Thyroid gland (tissue), 4 donors: ENCODE data around the gene PMF1. TPM values are rescaled to one million over a fixed set of nuclear protein-coding genes. Genes with fewer than 3 reads are reported as not detected.

Experiments used
- DNase-seq, 2 donors: peaks; one replicate each; pipeline ENCODE4 v3.0.0-alpha.2; 2019
- H3K27ac ChIP-seq, 3 donors: fragments of 200-600 bp; sonication (generic); 1 replicate in 2 of 3; 2 replicates in 1 of 3; pipeline ENCODE4 v1.5.1; 2016 to 2019; ENCODE audit warnings: mild to moderate bottlenecking in 1 of 3, moderate library complexity in 1 of 3
- H3K27me3 ChIP-seq: fragments of 200-600 bp; sonication (generic); one replicate; pipeline ENCODE4 v1.5.1; 2019
- H3K36me3 ChIP-seq, 2 donors: fragments of 200-600 bp; sonication (generic); one replicate each; pipeline ENCODE4 v1.5.1; 2016 to 2019
- H3K4me1 ChIP-seq, 2 donors: fragments of 200-600 bp; sonication (generic); one replicate each; pipeline ENCODE4 v1.5.1; 2017 to 2019
- H3K4me3 ChIP-seq, 3 donors: fragments of 200-600 bp; sonication (generic); replicated peaks in 1 of 3; 1 replicate in 2 of 3; 2 replicates in 1 of 3; pipeline ENCODE4 v1.5.1; 2016; ENCODE audit warnings: mild to moderate bottlenecking in 1 of 3
- H3K9me3 ChIP-seq: fragments of 200-600 bp; sonication (generic); one replicate; pipeline ENCODE4 v1.5.1; 2017
- CTCF ChIP-seq, 6 experiments: fragments of 200-600 bp in 3 of 6; fragments of 450-650 bp in 3 of 6; sonication (generic) in 3 of 6; IDR thresholded peaks; one replicate each; pipeline ENCODE4 v1.5.1; 2016 to 2019; ENCODE audit warnings: antibody characterized with exemption in 6 of 6, mild to moderate bottlenecking in 2 of 6, inconsistent platforms in 1 of 6, moderate library complexity in 1 of 6
- POLR2A ChIP-seq, 2 donors: fragments of 450-650 bp; IDR thresholded peaks; one replicate each; pipeline ENCODE4 v1.6.1; 2017; ENCODE audit warnings: antibody characterized with exemption in 2 of 2, mild to moderate bottlenecking in 2 of 2, moderate library complexity in 1 of 2
- WGBS, 2 donors: methylation state at CpG; one replicate each; pipeline ENCODE4 v1.1.5; 2017; 5-methylcytosine and 5-hydroxymethylcytosine counted together
- intact Hi-C: fragments of 100-400 bp; cut with DNase I; formaldehyde crosslinking; loops from one replicate; pipeline ENCODE4 v1.15.1; 2023
- total RNA-seq, 4 donors: library from RNA; depleted of rRNA; stranded (reverse); fragments of >200 nt; gene quantifications; one replicate each; pipeline ENCODE4 v1.2.3, GENCODE V29; 2016

The PMF1 gene
- total RNA-seq, 4 donors from 2014 or later = 73.6 to 121 (median 107) TPM

GRCh38 chr1:156281693-156282478, 69.1 kb downstream of the PMF1 start:
- H3K27me3 ChIP-seq = no peaks in the 10 kb centered on the region
- intact Hi-C loops = no loop called here
- peaks cover 16 to 18% of the 10 kb centered on the region in 2 donors for H3K36me3 ChIP-seq
- peaks cover 16 to 21% of the 10 kb centered on the region in 2 donors for H3K4me1 ChIP-seq
- no peak for TF ChIP-seq CTCF (IDR thresholded peaks at IDR 0.05)
- TF ChIP-seq POLR2A (IDR thresholded peaks at IDR 0.05) = no peak
- H3K9me3 ChIP-seq = no peaks in the 10 kb centered on the region
- H3K27ac ChIP-seq = peak overlapping the region in 2 of 3 donors; percentile 64 to 90
- 6 to 10% methylated on average over 22 of the region's 22 CpGs for WGBS, 2 donors
- peak; percentile 24 to 30 for DNase-seq
- H3K4me3 ChIP-seq = peak overlapping the region; percentile 33 to 94 (median 61)

GRCh38 chr1:156282479-156283222, 69.8 kb downstream of the PMF1 start, which contains the start of gene SMG5:
Gene SMG5, minus strand, starts transcription at chr1:156282825. Its CDS starts 145 bp downstream, at chr1:156282680.
- 0 to 1% methylated on average over 32 to 36 of the region's 50 CpGs for WGBS, 2 donors
- Histone ChIP-seq H3K9me3 (no peaks in the 10 kb centered on the region), H3K4me3 (peak within 1 kb of the TSS; percentile 33 to 94 (median 61)), H3K36me3 (peaks cover 11% of the 10 kb centered on the region in 2 donors), H3K4me1 (peaks cover 16 to 21% of the 10 kb centered on the region in 2 donors), H3K27me3 (no peaks in the 10 kb centered on the region), H3K27ac (peak within 1 kb of the TSS; percentile 56 to 90 (median 64))
- DNase-seq = peak; percentile 97
- TF ChIP-seq POLR2A (IDR thresholded peaks at IDR 0.05) (peak in 1 of 2 donors; percentile 86), CTCF (IDR thresholded peaks at IDR 0.05) (no peak)
- intact Hi-C loops = no loop called here

- DNase-seq = no peak
- 80 to 88% methylated on average over 1 of the region's 1 CpG for WGBS, 2 donors
- Histone ChIP-seq H3K9me3 (no peaks in the 10 kb centered on the region), H3K36me3 (peaks cover 2 to 4% of the 10 kb centered on the region in 2 donors), H3K4me1 (peaks cover 16 to 21% of the 10 kb centered on the region in 2 donors), H3K27me3 (no peaks in the 10 kb centered on the region), H3K27ac (no peak overlapping the region), H3K4me3 (peak overlapping the region in 2 of 3 donors; percentile 54 to 94)
- intact Hi-C loops = no loop called here
- TF ChIP-seq CTCF (IDR thresholded peaks at IDR 0.05) (no peak), POLR2A (IDR thresholded peaks at IDR 0.05) (no peak)
These were observed 70.7 kb downstream of the PMF1 start for GRCh38 chr1:156283521-156283920.

GRCh38 chr1:156284112-156284511, 71.3 kb downstream of the PMF1 start, which contains the start of gene TMEM79:
Gene TMEM79, plus strand, starts transcription at chr1:156284325. Its CDS starts 902 bp downstream, at chr1:156285227.
- no peaks in the 10 kb centered on the region for H3K9me3 ChIP-seq
- no peak for TF ChIP-seq CTCF (IDR thresholded peaks at IDR 0.05)
- no peak for TF ChIP-seq POLR2A (IDR thresholded peaks at IDR 0.05)
- H3K27me3 ChIP-seq = no peaks in the 10 kb centered on the region
- peak within 1 kb of the TSS; percentile 33 to 94 (median 54) for H3K4me3 ChIP-seq
- 57 to 62% methylated on average over 7 of the region's 7 CpGs for WGBS, 2 donors
- peak within 1 kb of the TSS in 2 of 3 donors; percentile 5 to 90 for H3K27ac ChIP-seq
- peaks cover 16 to 21% of the 10 kb centered on the region in 2 donors for H3K4me1 ChIP-seq
- intact Hi-C loops = no loop called here
- DNase-seq = no peak
- H3K36me3 ChIP-seq = no peaks in the 10 kb centered on the region
